LNCAP (cell line): ENCODE measurements around the gene WHRN.

Source experiments
- TF ChIP-seq, protein P1 (sequence below): fragments of 450-650 bp; IDR thresholded peaks from 2 replicates; pipeline ENCODE4 v1.5.1; 2017; ENCODE audit warnings: mild to moderate bottlenecking

WHRN gene

DNA sequence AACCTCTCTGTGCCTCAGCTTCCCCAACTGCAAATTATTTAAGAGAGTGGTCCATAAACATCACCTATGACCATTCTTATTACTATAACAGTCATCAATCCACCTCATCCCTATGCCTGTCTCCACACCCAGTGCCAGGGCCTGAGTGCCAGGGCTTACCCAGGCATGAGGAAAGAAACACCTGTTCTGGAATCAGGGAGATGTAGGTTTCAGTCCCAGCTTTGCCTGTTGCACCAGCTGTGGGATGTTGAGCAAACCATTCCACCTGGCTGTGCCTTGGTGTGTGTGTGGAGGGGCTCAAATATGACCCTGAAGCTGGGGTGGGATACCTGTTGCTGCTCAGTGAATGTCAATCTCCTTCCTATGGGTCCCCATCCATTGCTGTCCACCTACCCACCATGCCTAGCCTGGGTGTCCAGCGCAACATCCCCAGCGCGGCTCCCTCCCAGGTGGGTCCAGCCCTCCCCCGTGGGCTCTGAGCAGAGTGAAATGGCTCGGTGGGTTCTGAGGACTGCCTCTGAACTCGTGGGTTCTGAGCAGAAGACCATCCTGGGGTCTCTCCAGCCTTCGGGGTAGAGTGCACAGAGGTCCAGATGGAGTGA lies 133.8 kb downstream of the WHRN start:
- TF ChIP-seq, protein P1, sequence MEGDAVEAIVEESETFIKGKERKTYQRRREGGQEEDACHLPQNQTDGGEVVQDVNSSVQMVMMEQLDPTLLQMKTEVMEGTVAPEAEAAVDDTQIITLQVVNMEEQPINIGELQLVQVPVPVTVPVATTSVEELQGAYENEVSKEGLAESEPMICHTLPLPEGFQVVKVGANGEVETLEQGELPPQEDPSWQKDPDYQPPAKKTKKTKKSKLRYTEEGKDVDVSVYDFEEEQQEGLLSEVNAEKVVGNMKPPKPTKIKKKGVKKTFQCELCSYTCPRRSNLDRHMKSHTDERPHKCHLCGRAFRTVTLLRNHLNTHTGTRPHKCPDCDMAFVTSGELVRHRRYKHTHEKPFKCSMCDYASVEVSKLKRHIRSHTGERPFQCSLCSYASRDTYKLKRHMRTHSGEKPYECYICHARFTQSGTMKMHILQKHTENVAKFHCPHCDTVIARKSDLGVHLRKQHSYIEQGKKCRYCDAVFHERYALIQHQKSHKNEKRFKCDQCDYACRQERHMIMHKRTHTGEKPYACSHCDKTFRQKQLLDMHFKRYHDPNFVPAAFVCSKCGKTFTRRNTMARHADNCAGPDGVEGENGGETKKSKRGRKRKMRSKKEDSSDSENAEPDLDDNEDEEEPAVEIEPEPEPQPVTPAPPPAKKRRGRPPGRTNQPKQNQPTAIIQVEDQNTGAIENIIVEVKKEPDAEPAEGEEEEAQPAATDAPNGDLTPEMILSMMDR = no peak

DNA sequence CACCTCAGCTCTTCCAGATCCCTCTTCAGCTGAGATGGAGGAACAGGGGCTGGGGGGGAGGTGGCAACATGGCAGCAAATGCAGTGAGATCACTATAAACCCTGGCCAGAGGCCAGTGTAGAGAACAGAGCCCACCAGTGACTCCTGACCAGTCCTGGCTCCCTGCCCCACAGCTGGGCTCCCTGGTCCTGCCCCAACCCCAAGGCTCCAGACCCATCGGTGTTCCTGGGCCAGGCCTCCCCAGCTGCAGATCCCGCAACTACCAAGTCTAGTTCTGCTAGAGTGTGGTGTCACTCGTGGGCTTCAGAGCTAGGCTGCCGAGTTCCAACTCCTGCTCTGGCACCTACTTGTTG lies 134.3 kb downstream of the WHRN start:
- TF ChIP-seq, protein P1 = no peak

DNA sequence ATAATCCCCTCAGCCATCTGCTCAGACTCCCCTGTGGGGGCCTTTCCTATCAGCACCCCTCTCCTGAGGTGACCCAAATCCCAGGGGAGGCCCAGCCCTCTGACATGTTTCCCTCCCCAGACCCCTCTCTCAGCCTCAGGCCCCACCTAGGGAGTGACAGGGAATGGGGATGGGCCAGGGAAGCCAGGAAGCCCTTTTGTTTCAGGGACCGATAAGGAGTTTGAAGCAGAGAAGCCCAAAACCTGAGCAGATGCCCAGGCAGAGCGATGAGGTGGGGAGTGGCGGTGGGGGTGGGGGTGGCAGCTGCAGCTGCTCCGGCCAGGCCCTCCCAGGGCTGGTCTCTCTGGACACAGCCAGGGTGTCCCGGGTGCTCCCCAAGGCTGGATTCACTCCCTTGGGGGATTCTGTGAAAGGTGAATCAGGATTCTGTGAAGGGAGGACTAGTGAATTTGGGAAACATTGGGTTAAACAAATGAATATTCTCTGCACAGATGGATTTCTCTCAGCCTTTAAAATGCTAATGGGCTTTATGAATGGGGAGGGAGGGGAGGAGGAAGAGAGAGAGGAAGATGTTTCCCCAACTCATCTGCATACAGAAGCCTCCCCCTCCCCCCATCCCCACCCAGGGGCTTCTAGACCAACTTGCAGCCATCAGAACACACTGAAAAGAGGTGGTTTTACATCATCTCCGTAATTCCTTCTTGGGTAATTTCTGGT lies 134.9 kb downstream of the WHRN start:
- TF ChIP-seq, protein P1 = no peak

DNA sequence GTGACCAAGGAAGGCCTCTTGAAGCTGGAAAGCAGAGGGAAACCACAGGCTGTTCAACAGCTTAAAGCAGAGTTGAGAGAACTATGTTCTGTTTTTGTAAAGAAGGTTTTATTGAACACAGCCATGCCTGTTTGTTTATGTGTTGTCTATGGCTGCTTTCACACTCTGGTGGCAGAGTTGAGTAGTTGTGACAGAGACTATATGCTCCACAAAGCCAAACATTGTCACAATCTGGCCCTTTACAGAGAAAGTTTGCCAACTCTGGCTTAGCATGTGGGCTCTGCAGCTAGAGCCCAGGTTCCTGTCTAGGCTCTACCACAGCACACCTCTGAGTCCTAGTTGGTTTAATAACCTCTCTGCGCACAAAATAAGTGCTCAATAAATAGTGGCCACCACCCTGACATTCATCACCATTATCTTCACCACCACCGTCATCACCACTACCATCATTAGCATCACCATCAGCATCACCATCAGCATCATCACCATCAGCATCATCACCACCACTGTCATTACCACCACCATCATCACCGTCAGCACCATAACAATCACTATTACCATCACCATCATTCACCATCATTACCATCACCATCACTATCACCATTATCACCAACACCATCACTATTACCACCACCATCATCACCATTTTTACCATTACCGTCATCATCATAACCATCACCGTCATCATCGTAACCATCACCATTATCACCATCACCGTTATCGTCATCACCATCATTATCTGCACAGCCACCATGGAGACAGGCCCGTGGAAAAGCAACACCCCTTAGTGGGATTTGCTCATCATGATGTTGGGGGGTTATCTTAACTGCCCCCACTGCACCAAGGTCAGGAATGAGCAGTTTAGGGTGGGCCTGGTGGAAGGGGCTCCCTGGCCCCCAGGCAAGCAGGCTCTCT lies 135.8 kb downstream of the WHRN start:
- TF ChIP-seq, protein P1 = no peak

DNA sequence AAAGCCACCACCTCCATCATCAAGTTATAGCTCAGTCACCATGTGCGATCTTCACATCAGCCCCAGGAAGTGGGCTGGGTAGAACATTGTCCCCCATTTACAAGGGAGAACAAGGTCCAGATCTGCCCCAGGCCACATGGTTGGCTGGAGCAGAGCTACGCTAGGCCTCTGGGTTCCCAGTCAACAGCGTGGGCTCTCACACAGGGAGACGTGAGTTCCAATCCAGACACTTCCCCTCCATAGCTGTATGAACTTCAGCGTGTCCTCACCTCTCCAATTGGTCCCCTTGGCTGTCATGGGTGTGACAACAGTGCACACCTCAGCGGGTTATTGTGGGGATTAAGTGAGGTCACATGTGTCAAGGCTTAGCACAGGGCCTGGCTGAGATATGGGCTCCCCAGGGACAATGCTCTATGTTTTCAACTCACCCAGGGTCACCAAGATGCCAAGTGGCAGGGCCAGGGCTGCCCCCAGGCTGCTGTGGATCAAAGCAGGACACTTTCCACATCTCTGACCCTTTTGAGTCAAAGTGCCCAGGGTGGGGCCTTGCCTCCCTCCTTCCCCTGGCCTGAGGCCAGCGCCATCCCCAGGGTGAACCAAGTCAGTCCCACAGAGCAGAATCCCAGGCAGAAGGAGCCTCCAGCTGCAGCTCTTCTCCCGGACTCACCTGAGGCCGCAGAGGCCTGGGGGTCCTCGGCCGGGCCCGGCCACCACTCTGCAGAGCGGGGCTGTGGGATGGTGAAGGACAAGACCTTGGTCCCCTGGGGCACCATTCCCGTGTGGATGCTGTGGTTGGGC lies 137.3 kb downstream of the WHRN start:
- TF ChIP-seq, protein P1 = no peak

DNA sequence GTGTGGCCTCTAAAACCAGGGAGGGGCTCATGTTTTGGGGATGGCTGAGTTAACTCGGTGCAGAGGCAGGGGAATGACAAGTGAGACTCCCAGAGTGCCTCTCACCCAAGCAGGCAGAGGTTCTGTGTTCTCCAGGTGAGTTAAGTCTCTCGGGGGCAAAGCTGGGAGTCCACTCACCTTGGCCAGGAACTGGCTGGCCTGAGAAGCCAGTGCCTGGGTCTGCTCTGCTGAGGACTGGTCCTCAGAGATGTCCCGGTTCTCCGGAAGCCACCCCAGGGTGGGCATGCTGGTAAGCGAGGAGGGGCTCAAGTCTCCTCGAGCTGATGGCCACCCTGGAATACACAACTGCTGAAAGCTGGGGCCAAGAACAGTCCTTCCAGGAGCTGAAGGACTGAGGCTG lies 137.9 kb downstream of the WHRN start:
- TF ChIP-seq, protein P1 = no peak
